HFFc6 (cell line): ENCODE data around the gene RBM20. TPM values are rescaled to one million over a fixed set of nuclear protein-coding genes. Genes with fewer than 3 reads are reported as not detected.

Experiments
- DNase-seq: peaks from one replicate; pipeline ENCODE4 v3.0.0-alpha.2; 2018
- H3K27ac Mint-ChIP-seq: 2 replicates; pipeline ENCODE4 v1.8.0; 2020; ENCODE audit warnings: mild to moderate bottlenecking, mixed read lengths
- H3K27me3 Mint-ChIP-seq: 2 replicates; pipeline ENCODE4 v1.8.0; 2021; ENCODE audit warnings: mild to moderate bottlenecking, moderate library complexity, mixed read lengths; ENCODE audit not compliant: insufficient read depth
- H3K36me3 Mint-ChIP-seq: 2 replicates; pipeline ENCODE4 v1.8.0; 2021; ENCODE audit warnings: low read depth, mixed read lengths
- H3K4me1 Mint-ChIP-seq: 2 replicates; pipeline ENCODE4 v1.8.0; 2020; ENCODE audit warnings: low read depth, mixed read lengths
- H3K4me3 Mint-ChIP-seq: 2 replicates; pipeline ENCODE4 v1.8.0; 2020; ENCODE audit warnings: mild to moderate bottlenecking, moderate library complexity, mixed read lengths
- H3K9me3 Mint-ChIP-seq: 2 replicates; pipeline ENCODE4 v1.8.0; 2020; ENCODE audit warnings: mild to moderate bottlenecking, mixed read lengths
- CTCF ChIP-seq: fragments of 200-600 bp; sonication (generic); IDR thresholded peaks from 2 replicates; pipeline ENCODE4 v1.5.0; 2021; ENCODE audit warnings: antibody characterized with exemption, mild to moderate bottlenecking
- total RNA-seq, 6 experiments: library from RNA; stranded (reverse); fragmentation: NEBNext Ultra II Directional; extraction: Animal tissue kit (Norgen Biotek cat#: 25700); gene quantifications; 2 replicates in 1 of 6; 3 replicates in 5 of 6; pipeline ENCODE4 v1.2.3, GENCODE V29; 2021

Gene RBM20
- total RNA-seq, 6 experiments from 2014 or later: not detected

GRCh38 chr10:110775406-110775805 is 131.3 kb downstream of the RBM20 start:
- Mint-ChIP-seq H3K4me3 (no peak overlapping the region), H3K36me3 (no peaks in the 10 kb centered on the region), H3K27me3 (peaks cover 19% of the 10 kb centered on the region), H3K4me1 (peaks cover 11% of the 10 kb centered on the region), H3K9me3 (no peaks in the 10 kb centered on the region), H3K27ac (no peak overlapping the region)
- no peak for TF ChIP-seq CTCF
- no peak for DNase-seq

- no peaks in the 10 kb centered on the region for H3K9me3 Mint-ChIP-seq
- no peak for DNase-seq
- no peaks in the 10 kb centered on the region for H3K36me3 Mint-ChIP-seq
- no peak for TF ChIP-seq CTCF
- H3K4me1 Mint-ChIP-seq: peaks cover 11% of the 10 kb centered on the region
- peaks cover 26% of the 10 kb centered on the region for H3K27me3 Mint-ChIP-seq
- no peak overlapping the region for H3K4me3 Mint-ChIP-seq
- no peak overlapping the region for H3K27ac Mint-ChIP-seq
Observed at GRCh38 chr10:110777017-110777416, 132.9 kb downstream of the RBM20 start.

- TF ChIP-seq CTCF: no peak
- H3K4me1 Mint-ChIP-seq: peaks cover 11% of the 10 kb centered on the region
- H3K36me3 Mint-ChIP-seq: no peaks in the 10 kb centered on the region
- no peak for DNase-seq
- H3K27ac Mint-ChIP-seq: no peak overlapping the region
- peaks cover 31% of the 10 kb centered on the region for H3K27me3 Mint-ChIP-seq
- no peaks in the 10 kb centered on the region for H3K9me3 Mint-ChIP-seq
- H3K4me3 Mint-ChIP-seq: no peak overlapping the region
Observed at GRCh38 chr10:110777661-110778060, 133.5 kb downstream of the RBM20 start.

GRCh38 chr10:110778211-110778610 is 134.1 kb downstream of the RBM20 start:
- Mint-ChIP-seq H3K4me1 (peaks cover 11% of the 10 kb centered on the region), H3K27ac (no peak overlapping the region), H3K27me3 (peaks cover 31% of the 10 kb centered on the region), H3K9me3 (no peaks in the 10 kb centered on the region), H3K4me3 (no peak overlapping the region), H3K36me3 (no peaks in the 10 kb centered on the region)
- TF ChIP-seq CTCF: no peak
- no peak for DNase-seq

- no peaks in the 10 kb centered on the region for H3K9me3 Mint-ChIP-seq
- TF ChIP-seq CTCF: no peak
- H3K27ac Mint-ChIP-seq: no peak overlapping the region
- H3K4me3 Mint-ChIP-seq: no peak overlapping the region
- no peaks in the 10 kb centered on the region for H3K36me3 Mint-ChIP-seq
- no peak for DNase-seq
- peaks cover 10% of the 10 kb centered on the region for H3K4me1 Mint-ChIP-seq
- H3K27me3 Mint-ChIP-seq: peaks cover 32% of the 10 kb centered on the region
Observed at GRCh38 chr10:110779489-110779888, 135.4 kb downstream of the RBM20 start.

- no peak overlapping the region for H3K27ac Mint-ChIP-seq
Observed at GRCh38 chr10:110780704-110781103, 136.6 kb downstream of the RBM20 start.

More at GRCh38 chr10:110780704-110781103, 136.6 kb downstream of the RBM20 start:
- DNase-seq: no peak
- H3K4me1 Mint-ChIP-seq: peaks cover 7% of the 10 kb centered on the region; the same call in 1 of the 2 replicates
- H3K36me3 Mint-ChIP-seq: no peaks in the 10 kb centered on the region
- peaks cover 41% of the 10 kb centered on the region for H3K27me3 Mint-ChIP-seq
- H3K9me3 Mint-ChIP-seq: no peaks in the 10 kb centered on the region
- TF ChIP-seq CTCF: no peak
- H3K4me3 Mint-ChIP-seq: no peak overlapping the region
